HepG2 (cell line): Measurements from ENCODE around the gene DDI2. TPM values are rescaled to one million over a fixed set of nuclear protein-coding genes. Genes with fewer than 3 reads are reported as not detected.

Source experiments
- AGO1 ChIP-seq: fragments of 200-400 bp; formaldehyde crosslinking; IDR thresholded peaks from 2 replicates; pipeline ENCODE4 v1.6.1; 2017; ENCODE audit warnings: mild to moderate bottlenecking, low read depth, low read length, moderate library complexity; ENCODE audit not compliant: poor library complexity, severe bottlenecking
- FOXK1 ChIP-seq: sonication (generic); formaldehyde crosslinking; IDR thresholded peaks from 2 replicates; pipeline ENCODE4 v1.4.0; 2020; ENCODE audit warnings: low read depth, missing genetic modification reagents, borderline replicate concordance
- GATAD2A ChIP-seq: IDR thresholded peaks from 2 replicates; pipeline ENCODE4 v1.6.1; 2016
- HNF4G ChIP-seq, 2 experiments: sonication (generic) in 1 of 2; formaldehyde crosslinking in 1 of 2; IDR thresholded peaks; 2 replicates each; pipeline versions ENCODE4 v1.4.0 to v1.6.1; 2011 to 2020; ENCODE audit warnings: borderline replicate concordance in 2 of 2, low read depth in 2 of 2, mild to moderate bottlenecking in 2 of 2, low read length in 1 of 2, missing genetic modification reagents in 1 of 2, moderate library complexity in 1 of 2
- MIER3 ChIP-seq: IDR thresholded peaks from 2 replicates; pipeline ENCODE4 v1.6.1; 2016; ENCODE audit warnings: missing compliant biosample characterization, borderline replicate concordance
- NPAS2 ChIP-seq: sonication (generic); formaldehyde crosslinking; IDR thresholded peaks from 2 replicates; pipeline ENCODE4 v1.8.0; 2022; ENCODE audit warnings: mild to moderate bottlenecking, missing genetic modification reagents, borderline replicate concordance
- RFXAP ChIP-seq: sonication (generic); formaldehyde crosslinking; IDR thresholded peaks from 2 replicates; pipeline ENCODE4 v1.4.0; 2020; ENCODE audit warnings: missing genetic modification reagents, borderline replicate concordance
- SPEN ChIP-seq: sonication (generic); formaldehyde crosslinking; IDR thresholded peaks from 2 replicates; pipeline ENCODE4 v1.5.1; 2020; ENCODE audit warnings: low read depth, mild to moderate bottlenecking, missing genetic modification reagents
- SYNCRIP ChIP-seq: fragments of 200-400 bp; formaldehyde crosslinking; IDR thresholded peaks from 2 replicates; pipeline ENCODE4 v1.6.1; 2018; ENCODE audit warnings: mild to moderate bottlenecking, low read depth, low read length; ENCODE audit not compliant: insufficient read depth
- ZBTB42 ChIP-seq: sonication (generic); formaldehyde crosslinking; IDR thresholded peaks from 2 replicates; pipeline ENCODE4 v1.5.0; 2020; ENCODE audit warnings: mild to moderate bottlenecking, missing genetic modification reagents
- ZFP36L1 ChIP-seq: sonication (generic); formaldehyde crosslinking; IDR thresholded peaks from 2 replicates; pipeline ENCODE4 v1.8.0; 2022; ENCODE audit warnings: mild to moderate bottlenecking, missing genetic modification reagents, moderate library complexity
- ZFP62 ChIP-seq: sonication (generic); formaldehyde crosslinking; IDR thresholded peaks from 2 replicates; pipeline ENCODE4 v1.4.0; 2020; ENCODE audit warnings: missing genetic modification reagents
- ZFP82 ChIP-seq: sonication (generic); formaldehyde crosslinking; IDR thresholded peaks from 2 replicates; pipeline ENCODE4 v1.5.1; 2020; ENCODE audit warnings: mild to moderate bottlenecking, missing genetic modification reagents, borderline replicate concordance
- ZNF160 ChIP-seq: sonication (generic); formaldehyde crosslinking; IDR thresholded peaks from 2 replicates; pipeline ENCODE4 v1.8.0; 2022; ENCODE audit warnings: mild to moderate bottlenecking, inconsistent platforms, missing genetic modification reagents
- ZNF253 ChIP-seq: sonication (generic); formaldehyde crosslinking; IDR thresholded peaks from 2 replicates; pipeline ENCODE4 v1.8.0; 2022; ENCODE audit warnings: mild to moderate bottlenecking, missing genetic modification reagents, borderline replicate concordance
- ZNF296 ChIP-seq: sonication (generic); formaldehyde crosslinking; conservative IDR thresholded peaks from 2 replicates; pipeline ENCODE4 v1.5.0; 2020; ENCODE audit warnings: mild to moderate bottlenecking, missing genetic modification reagents
- ZNF577 ChIP-seq: sonication (generic); formaldehyde crosslinking; IDR thresholded peaks from 2 replicates; pipeline ENCODE4 v1.4.0; 2020; ENCODE audit warnings: mild to moderate bottlenecking, low read depth, missing genetic modification reagents, borderline replicate concordance
- polyA plus RNA-seq, 8 experiments: library from polyadenylated mRNA; depleted of rRNA in 3 of 8; stranded (reverse) in 7 of 8; unstranded in 1 of 8; fragments of >200 nt; fragmentation: Illumina TruSeq in 4 of 8; extraction: Trizol in 4 of 8; gene quantifications; 2 replicates each; pipeline versions ENCODE4 v1.2.1 to v1.2.3, GENCODE V29; 2011 to 2016; ENCODE audit warnings: low read depth in 4 of 8, missing spikeins in 1 of 8, mixed read lengths in 1 of 8; ENCODE audit not compliant: insufficient read depth in 1 of 8
- total RNA-seq, 5 experiments: library from RNA; depleted of rRNA; stranded (reverse); fragments of >200 nt; fragmentation: Illumina TruSeq; extraction: Trizol; gene quantifications; 2 replicates each; pipeline ENCODE4 v1.2.3, GENCODE V29; 2016; ENCODE audit warnings: low read depth in 1 of 5
- TF ChIP-seq, protein P1 (sequence below): sonication (generic); formaldehyde crosslinking; IDR thresholded peaks from 2 replicates; pipeline ENCODE4 v1.4.0; 2020; ENCODE audit warnings: mild to moderate bottlenecking, missing genetic modification reagents
- TF ChIP-seq, protein P2 (sequence below): sonication (generic); formaldehyde crosslinking; IDR thresholded peaks from 2 replicates; pipeline ENCODE4 v1.9.0; 2022; ENCODE audit warnings: low read depth, missing genetic modification reagents
- TF ChIP-seq, protein P3 (sequence below): sonication (generic); formaldehyde crosslinking; IDR thresholded peaks from 2 replicates; pipeline ENCODE4 v1.5.1; 2020; ENCODE audit warnings: mild to moderate bottlenecking, missing genetic modification reagents, moderate library complexity

DDI2 gene
- total and polyA plus RNA-seq, 2 of the 13 experiments (the other 11 are each of a cell fraction or from before 2014, with no cell fraction given): 8.5 to 25.7 TPM

DNA sequence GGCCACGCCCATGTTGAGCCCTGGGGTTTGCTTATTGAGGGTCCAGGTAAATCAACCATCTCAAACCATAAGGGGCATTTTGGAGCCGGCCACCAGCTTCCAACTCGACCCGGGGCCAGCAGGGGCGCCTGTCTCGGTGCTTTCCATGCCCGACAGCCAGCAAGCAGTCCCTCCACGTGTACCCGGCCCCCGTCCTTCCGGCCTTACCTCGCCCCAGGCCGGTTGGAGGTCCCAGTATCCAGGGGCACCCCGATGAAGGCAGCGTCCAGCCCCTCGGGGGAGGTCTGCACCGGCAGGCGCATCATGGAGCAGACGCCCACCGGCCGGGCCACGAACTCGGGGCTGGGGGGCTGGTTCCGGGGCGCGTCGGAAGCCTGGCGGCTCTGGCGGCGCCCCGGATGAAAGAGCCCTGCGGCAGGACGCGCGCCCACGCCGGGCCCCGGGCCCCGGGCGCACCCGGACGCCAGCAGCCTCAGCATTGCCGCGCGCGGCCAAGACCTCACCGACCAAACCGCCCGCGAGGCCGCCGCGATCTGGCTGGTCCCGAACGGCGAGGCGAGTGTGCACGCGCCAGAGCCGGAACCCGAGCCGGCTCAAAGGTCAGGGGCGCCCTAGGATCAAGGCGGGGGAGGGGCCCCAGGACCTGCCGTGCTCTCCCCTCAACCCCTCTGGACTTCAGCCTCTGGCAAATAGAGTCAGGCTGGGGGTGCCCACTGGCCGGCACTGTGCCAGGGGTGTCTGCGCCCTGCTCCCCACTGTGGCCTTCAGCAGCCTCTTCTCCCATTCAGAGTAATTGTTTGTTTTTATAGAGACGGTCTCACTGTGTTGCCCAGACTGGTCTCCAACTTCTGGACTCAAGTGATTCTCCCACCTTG lies 32.5 kb upstream of the DDI2 start, which contains the start of gene AGMAT (continued):
- TF ChIP-seq, protein P1, sequence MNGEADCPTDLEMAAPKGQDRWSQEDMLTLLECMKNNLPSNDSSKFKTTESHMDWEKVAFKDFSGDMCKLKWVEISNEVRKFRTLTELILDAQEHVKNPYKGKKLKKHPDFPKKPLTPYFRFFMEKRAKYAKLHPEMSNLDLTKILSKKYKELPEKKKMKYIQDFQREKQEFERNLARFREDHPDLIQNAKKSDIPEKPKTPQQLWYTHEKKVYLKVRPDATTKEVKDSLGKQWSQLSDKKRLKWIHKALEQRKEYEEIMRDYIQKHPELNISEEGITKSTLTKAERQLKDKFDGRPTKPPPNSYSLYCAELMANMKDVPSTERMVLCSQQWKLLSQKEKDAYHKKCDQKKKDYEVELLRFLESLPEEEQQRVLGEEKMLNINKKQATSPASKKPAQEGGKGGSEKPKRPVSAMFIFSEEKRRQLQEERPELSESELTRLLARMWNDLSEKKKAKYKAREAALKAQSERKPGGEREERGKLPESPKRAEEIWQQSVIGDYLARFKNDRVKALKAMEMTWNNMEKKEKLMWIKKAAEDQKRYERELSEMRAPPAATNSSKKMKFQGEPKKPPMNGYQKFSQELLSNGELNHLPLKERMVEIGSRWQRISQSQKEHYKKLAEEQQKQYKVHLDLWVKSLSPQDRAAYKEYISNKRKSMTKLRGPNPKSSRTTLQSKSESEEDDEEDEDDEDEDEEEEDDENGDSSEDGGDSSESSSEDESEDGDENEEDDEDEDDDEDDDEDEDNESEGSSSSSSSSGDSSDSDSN (CRISPR knock-in tag): peak; percentile 96
- peak; percentile 93; the same call in 1 of the 2 replicates for TF ChIP-seq MIER3 (CRISPR knock-in tag)
- TF ChIP-seq NPAS2: no peak
- peak; percentile 26; the same call in 1 of the 2 replicates for TF ChIP-seq ZFP82 (CRISPR knock-in tag)
- no peak for TF ChIP-seq ZNF296 (CRISPR knock-in tag)
- TF ChIP-seq ZNF160: peak; percentile 80; the same call in 1 of the 2 replicates
- peak; percentile 92; the same call in 1 of the 2 replicates for TF ChIP-seq SPEN (CRISPR knock-in tag)
- peak; percentile 43; the same call in 1 of the 2 replicates for TF ChIP-seq FOXK1 (CRISPR knock-in tag)
- peak; percentile 87 for TF ChIP-seq RFXAP (CRISPR knock-in tag)
- no peak for TF ChIP-seq ZNF577
- TF ChIP-seq, protein P2, sequence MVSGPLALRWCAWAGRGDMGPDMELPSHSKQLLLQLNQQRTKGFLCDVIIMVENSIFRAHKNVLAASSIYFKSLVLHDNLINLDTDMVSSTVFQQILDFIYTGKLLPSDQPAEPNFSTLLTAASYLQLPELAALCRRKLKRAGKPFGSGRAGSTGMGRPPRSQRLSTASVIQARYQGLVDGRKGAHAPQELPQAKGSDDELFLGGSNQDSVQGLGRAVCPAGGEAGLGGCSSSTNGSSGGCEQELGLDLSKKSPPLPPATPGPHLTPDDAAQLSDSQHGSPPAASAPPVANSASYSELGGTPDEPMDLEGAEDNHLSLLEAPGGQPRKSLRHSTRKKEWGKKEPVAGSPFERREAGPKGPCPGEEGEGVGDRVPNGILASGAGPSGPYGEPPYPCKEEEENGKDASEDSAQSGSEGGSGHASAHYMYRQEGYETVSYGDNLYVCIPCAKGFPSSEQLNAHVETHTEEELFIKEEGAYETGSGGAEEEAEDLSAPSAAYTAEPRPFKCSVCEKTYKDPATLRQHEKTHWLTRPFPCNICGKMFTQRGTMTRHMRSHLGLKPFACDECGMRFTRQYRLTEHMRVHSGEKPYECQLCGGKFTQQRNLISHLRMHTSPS (CRISPR knock-in tag): peak; percentile 96
- TF ChIP-seq ZNF253 (CRISPR knock-in tag): no peak
- TF ChIP-seq SYNCRIP: no peak
- no peak for TF ChIP-seq AGO1
- TF ChIP-seq ZFP62 (CRISPR knock-in tag): no peak
- peak; percentile 76; the same call in 1 of the 2 replicates for TF ChIP-seq ZFP36L1 (CRISPR knock-in tag)
- TF ChIP-seq GATAD2A (CRISPR knock-in tag): peak; percentile 91
- TF ChIP-seq, protein P3, sequence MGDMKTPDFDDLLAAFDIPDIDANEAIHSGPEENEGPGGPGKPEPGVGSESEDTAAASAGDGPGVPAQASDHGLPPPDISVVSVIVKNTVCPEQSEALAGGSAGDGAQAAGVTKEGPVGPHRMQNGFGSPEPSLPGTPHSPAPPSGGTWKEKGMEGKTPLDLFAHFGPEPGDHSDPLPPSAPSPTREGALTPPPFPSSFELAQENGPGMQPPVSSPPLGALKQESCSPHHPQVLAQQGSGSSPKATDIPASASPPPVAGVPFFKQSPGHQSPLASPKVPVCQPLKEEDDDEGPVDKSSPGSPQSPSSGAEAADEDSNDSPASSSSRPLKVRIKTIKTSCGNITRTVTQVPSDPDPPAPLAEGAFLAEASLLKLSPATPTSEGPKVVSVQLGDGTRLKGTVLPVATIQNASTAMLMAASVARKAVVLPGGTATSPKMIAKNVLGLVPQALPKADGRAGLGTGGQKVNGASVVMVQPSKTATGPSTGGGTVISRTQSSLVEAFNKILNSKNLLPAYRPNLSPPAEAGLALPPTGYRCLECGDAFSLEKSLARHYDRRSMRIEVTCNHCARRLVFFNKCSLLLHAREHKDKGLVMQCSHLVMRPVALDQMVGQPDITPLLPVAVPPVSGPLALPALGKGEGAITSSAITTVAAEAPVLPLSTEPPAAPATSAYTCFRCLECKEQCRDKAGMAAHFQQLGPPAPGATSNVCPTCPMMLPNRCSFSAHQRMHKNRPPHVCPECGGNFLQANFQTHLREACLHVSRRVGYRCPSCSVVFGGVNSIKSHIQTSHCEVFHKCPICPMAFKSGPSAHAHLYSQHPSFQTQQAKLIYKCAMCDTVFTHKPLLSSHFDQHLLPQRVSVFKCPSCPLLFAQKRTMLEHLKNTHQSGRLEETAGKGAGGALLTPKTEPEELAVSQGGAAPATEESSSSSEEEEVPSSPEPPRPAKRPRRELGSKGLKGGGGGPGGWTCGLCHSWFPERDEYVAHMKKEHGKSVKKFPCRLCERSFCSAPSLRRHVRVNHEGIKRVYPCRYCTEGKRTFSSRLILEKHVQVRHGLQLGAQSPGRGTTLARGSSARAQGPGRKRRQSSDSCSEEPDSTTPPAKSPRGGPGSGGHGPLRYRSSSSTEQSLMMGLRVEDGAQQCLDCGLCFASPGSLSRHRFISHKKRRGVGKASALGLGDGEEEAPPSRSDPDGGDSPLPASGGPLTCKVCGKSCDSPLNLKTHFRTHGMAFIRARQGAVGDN (CRISPR knock-in tag): peak; percentile 94
- peak; percentile 99 for TF ChIP-seq HNF4G (IDR thresholded peaks at IDR 0.05; ENCODE audit: borderline replicate concordance, low read depth, low read length)
- TF ChIP-seq HNF4G (CRISPR knock-in tag; IDR thresholded peaks at IDR 0.05; ENCODE audit: borderline replicate concordance, low read depth): peak; percentile 100
- no peak for TF ChIP-seq ZBTB42
